Measurements from ENCODE around the gene ABR. TPM values are rescaled to one million over a fixed set of nuclear protein-coding genes. Genes with fewer than 3 reads are reported as not detected.

The ABR gene
- total RNA-seq, 1 donor from 2014 or later, result 63.6 TPM

DNA sequence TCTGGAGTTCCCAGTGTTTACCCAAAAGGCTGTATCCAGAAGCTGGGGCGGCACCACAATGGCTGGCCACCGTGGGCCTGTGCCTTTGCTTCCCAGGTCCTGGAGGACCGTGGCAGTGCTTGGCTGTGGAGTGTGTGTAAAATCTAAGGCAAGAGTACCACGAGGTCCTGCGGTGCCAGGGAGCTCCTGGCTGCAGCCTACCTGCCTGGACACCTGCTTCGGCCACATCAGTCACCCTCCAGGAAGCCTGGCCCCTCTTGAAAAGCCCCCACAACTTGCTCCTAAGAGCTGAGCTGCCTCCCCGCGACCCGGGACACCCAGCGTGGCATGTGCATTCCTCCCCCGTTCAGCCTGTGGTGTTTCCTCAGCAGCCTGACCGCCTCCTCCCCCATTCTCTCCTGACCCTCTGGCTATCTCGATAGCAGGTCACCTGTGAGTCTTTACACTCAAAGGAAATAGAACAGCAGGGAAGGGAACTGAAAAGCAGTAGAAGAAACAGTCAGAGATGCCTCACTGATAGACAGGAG is 174.9 kb downstream of the ABR start:
- Mint-ChIP-seq H3K27ac (peak overlapping the region; percentile 61), H3K4me3 (peak overlapping the region; percentile 35), H3K9me3 (no peaks in the 10 kb centered on the region)

DNA sequence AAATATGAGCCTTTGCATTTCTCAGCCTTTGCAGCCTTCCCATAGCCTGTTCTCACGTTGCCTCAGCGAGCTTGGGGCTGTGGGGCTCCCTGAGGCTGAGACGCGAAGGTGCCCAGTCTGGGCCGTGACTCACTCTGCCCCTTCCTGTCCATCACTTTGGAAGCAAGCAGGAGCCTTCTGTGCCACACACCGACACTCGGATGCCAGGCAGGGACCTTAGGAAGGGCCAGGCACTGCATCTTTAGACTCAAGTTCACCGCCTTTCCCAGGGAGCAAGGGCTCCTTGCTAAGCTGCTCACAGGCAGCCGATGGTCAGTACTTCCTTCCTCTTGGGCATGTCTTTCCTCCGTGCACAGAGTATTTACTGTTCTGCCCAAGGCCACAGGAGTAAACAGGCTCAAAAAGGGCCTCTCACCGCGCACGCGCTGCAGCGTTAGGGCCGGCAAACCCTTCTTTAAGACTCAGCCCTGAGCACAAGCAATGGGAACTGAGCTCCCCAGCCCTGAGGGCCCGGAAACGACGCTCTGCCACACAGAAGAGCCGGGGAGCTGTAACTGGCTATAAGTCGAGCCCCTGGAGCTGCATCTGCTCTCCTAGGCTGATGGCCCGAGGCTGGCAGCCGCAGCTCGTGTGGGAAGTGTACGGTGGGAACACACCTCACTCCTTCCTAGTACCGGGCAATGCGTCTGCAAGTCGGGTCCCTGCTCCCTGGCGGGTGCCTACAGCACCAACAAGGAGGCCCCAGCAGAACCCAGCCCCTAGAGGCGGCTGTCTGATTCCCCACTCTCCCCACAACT is 175.6 kb downstream of the ABR start:
- no peaks in the 10 kb centered on the region for H3K9me3 Mint-ChIP-seq
- H3K27me3 Mint-ChIP-seq, result no peaks in the 10 kb centered on the region
- TF ChIP-seq, protein P1, sequence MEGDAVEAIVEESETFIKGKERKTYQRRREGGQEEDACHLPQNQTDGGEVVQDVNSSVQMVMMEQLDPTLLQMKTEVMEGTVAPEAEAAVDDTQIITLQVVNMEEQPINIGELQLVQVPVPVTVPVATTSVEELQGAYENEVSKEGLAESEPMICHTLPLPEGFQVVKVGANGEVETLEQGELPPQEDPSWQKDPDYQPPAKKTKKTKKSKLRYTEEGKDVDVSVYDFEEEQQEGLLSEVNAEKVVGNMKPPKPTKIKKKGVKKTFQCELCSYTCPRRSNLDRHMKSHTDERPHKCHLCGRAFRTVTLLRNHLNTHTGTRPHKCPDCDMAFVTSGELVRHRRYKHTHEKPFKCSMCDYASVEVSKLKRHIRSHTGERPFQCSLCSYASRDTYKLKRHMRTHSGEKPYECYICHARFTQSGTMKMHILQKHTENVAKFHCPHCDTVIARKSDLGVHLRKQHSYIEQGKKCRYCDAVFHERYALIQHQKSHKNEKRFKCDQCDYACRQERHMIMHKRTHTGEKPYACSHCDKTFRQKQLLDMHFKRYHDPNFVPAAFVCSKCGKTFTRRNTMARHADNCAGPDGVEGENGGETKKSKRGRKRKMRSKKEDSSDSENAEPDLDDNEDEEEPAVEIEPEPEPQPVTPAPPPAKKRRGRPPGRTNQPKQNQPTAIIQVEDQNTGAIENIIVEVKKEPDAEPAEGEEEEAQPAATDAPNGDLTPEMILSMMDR (conservative IDR thresholded peaks at IDR 0.05), result no peak
- H3K36me3 Mint-ChIP-seq, result peaks cover 19% of the 10 kb centered on the region
- no peak overlapping the region for H3K4me3 Mint-ChIP-seq
- no peak for DNase-seq (ENCODE audit: extremely low spot score, unreplicated experiment)
- no peak overlapping the region for H3K27ac Mint-ChIP-seq
- peaks cover 42% of the 10 kb centered on the region for H3K4me1 Mint-ChIP-seq (ENCODE audit: unreplicated experiment)

More for the DNA sequence above, 174.9 kb downstream of the ABR start:
- TF ChIP-seq, protein P1 (conservative IDR thresholded peaks at IDR 0.05), result no peak
- peaks cover 39% of the 10 kb centered on the region for H3K4me1 Mint-ChIP-seq (ENCODE audit: unreplicated experiment)
- H3K36me3 Mint-ChIP-seq, result peaks cover 14% of the 10 kb centered on the region
- DNase-seq (ENCODE audit: extremely low spot score, unreplicated experiment), result no peak
- H3K27me3 Mint-ChIP-seq, result no peaks in the 10 kb centered on the region

DNA sequence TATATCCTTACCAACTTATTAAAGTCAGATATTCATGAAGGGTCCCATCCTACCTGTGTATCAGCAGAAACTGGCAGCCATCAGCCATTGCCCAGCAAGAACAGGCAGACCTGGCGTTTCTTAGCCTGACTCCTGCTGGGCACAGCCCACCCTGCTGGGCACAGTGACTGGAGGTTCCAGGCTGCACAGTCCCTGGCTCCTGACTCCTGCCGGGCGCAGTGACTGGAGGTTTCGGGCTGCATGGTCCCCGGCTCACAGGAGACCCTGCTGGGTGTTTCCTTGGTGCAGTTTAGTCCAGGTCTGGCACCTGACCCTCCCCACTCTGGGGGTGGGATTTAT is 176.2 kb downstream of the ABR start:
- Mint-ChIP-seq H3K36me3 (peaks cover 23% of the 10 kb centered on the region), H3K27ac (peak overlapping the region; percentile 54)

DNA sequence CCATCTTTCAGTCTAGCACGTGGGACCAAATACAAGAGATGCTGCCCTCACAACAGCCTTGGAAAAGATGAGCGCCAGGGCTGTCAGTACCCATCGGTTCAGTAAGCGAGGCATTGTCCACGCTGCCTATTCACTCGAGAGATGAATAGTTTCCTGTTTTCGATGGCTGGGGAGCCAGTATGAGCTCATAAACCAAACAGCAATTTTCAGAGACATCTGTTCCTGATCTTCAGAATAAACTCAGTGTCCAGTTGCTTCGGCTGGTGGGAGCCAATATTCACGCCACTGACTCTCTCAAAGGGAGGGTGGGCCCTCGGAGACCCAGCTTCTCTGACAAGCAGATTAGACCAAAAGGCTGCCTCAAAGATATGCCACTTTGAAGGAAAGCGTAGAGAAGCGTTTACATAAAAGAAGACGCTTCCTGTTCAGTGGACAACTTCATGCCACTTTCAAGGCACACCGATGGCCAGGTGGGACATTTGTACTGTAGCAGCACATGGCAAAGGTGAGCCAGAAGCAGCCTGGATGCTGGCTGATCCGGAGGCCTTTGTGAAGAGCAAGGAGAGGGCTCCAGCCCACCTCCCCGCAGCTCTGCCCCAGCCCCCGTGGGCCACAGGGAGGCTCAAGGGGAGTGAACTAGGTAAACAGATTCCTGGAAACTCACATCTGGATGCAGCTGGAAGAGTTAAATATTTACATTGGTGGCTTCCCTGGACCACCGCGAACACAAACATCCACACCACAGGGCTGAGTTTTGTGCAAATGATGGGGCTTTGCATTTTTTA is 176.8 kb downstream of the ABR start:
- Mint-ChIP-seq H3K4me1 (ENCODE audit: unreplicated experiment) (peaks cover 51% of the 10 kb centered on the region), H3K27me3 (no peaks in the 10 kb centered on the region), H3K36me3 (peaks cover 23% of the 10 kb centered on the region), H3K27ac (peak overlapping the region; percentile 54), H3K4me3 (peak overlapping the region; percentile 67), H3K9me3 (no peaks in the 10 kb centered on the region)
- DNase-seq (ENCODE audit: extremely low spot score, unreplicated experiment), result no peak
- TF ChIP-seq, protein P1 (conservative IDR thresholded peaks at IDR 0.05), result no peak

More for the DNA sequence above, 176.2 kb downstream of the ABR start:
- Mint-ChIP-seq H3K9me3 (no peaks in the 10 kb centered on the region), H3K4me1 (ENCODE audit: unreplicated experiment) (peaks cover 45% of the 10 kb centered on the region), H3K4me3 (peak overlapping the region; percentile 67), H3K27me3 (no peaks in the 10 kb centered on the region)
- no peak for DNase-seq (ENCODE audit: extremely low spot score, unreplicated experiment)
- TF ChIP-seq, protein P1 (conservative IDR thresholded peaks at IDR 0.05), result no peak

DNA sequence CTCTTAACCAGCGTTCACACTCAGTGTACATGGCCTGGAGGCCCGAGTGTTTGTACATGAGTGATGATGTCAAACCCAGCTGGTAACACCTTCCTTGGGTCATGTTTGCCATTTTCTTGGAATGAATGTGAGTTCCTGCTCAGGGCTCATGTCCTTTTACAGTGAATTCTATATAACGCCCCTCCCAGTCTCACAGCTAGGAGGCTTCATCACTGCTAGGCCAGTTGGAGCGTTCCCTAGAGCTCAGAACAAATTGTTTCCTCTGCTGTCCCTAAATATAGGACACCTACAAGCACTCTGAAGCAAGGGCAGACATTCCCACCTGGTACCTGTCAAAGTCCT is 177.4 kb downstream of the ABR start:
- no peaks in the 10 kb centered on the region for H3K27me3 Mint-ChIP-seq
- peak overlapping the region; percentile 54 for H3K27ac Mint-ChIP-seq
- H3K4me3 Mint-ChIP-seq, result peak overlapping the region; percentile 70
- no peaks in the 10 kb centered on the region for H3K9me3 Mint-ChIP-seq
- DNase-seq (ENCODE audit: extremely low spot score, unreplicated experiment), result no peak
- TF ChIP-seq, protein P1 (conservative IDR thresholded peaks at IDR 0.05), result no peak
- peaks cover 54% of the 10 kb centered on the region for H3K4me1 Mint-ChIP-seq (ENCODE audit: unreplicated experiment)
- peaks cover 23% of the 10 kb centered on the region for H3K36me3 Mint-ChIP-seq

All from type B pancreatic cell (in vitro differentiated cells).